ENCODE results near the gene KDM7A. TPM values are rescaled to one million over a fixed set of nuclear protein-coding genes. Genes with fewer than 3 reads are reported as not detected.

Gene KDM7A
- total RNA-seq, 1 donor from 2014 or later, result 7.6 TPM

- H3K4me1 Mint-ChIP-seq (ENCODE audit: low read depth), result peaks cover 14% of the 10 kb centered on the region
- H3K27me3 Mint-ChIP-seq (ENCODE audit: low read depth), result no peaks in the 10 kb centered on the region
- H3K9me3 Mint-ChIP-seq (ENCODE audit: low read depth), result peaks cover 5% of the 10 kb centered on the region
- no peak overlapping the region for H3K4me3 Mint-ChIP-seq (ENCODE audit: unreplicated experiment)
- DNase-seq (ENCODE audit: low spot score), result no peak
- TF ChIP-seq CTCF (IDR thresholded peaks at IDR 0.05), result no peak
- no peaks in the 10 kb centered on the region for H3K36me3 Mint-ChIP-seq (ENCODE audit: low read depth)
- no peak overlapping the region for H3K27ac Mint-ChIP-seq (ENCODE audit: unreplicated experiment)
Measured at GRCh38 chr7:140197938-140198337, 21.2 kb upstream of the KDM7A start.

GRCh38 chr7:140197218-140197890 is 20.6 kb upstream of the KDM7A start:
- Mint-ChIP-seq H3K27me3 (ENCODE audit: low read depth) (no peaks in the 10 kb centered on the region), H3K4me3 (ENCODE audit: unreplicated experiment) (no peak overlapping the region), H3K9me3 (ENCODE audit: low read depth) (peaks cover 5% of the 10 kb centered on the region), H3K4me1 (ENCODE audit: low read depth) (peaks cover 14% of the 10 kb centered on the region), H3K27ac (ENCODE audit: unreplicated experiment) (no peak overlapping the region), H3K36me3 (ENCODE audit: low read depth) (no peaks in the 10 kb centered on the region)
- TF ChIP-seq CTCF (IDR thresholded peaks at IDR 0.05), result no peak
- no peak for DNase-seq (ENCODE audit: low spot score)

GRCh38 chr7:140196361-140197217 is 19.8 kb upstream of the KDM7A start:
- H3K36me3 Mint-ChIP-seq (ENCODE audit: low read depth), result no peaks in the 10 kb centered on the region
- peaks cover 14% of the 10 kb centered on the region for H3K4me1 Mint-ChIP-seq (ENCODE audit: low read depth)
- no peak for DNase-seq (ENCODE audit: low spot score)
- no peaks in the 10 kb centered on the region for H3K27me3 Mint-ChIP-seq (ENCODE audit: low read depth)
- TF ChIP-seq CTCF (IDR thresholded peaks at IDR 0.05), result no peak
- no peak overlapping the region for H3K27ac Mint-ChIP-seq (ENCODE audit: unreplicated experiment)
- H3K4me3 Mint-ChIP-seq (ENCODE audit: unreplicated experiment), result no peak overlapping the region
- H3K9me3 Mint-ChIP-seq (ENCODE audit: low read depth), result peaks cover 5% of the 10 kb centered on the region

- peaks cover 4% of the 10 kb centered on the region for H3K27me3 Mint-ChIP-seq (ENCODE audit: low read depth)
- H3K4me1 Mint-ChIP-seq (ENCODE audit: low read depth), result peaks cover 14% of the 10 kb centered on the region
- H3K36me3 Mint-ChIP-seq (ENCODE audit: low read depth), result no peaks in the 10 kb centered on the region
- no peak overlapping the region for H3K27ac Mint-ChIP-seq (ENCODE audit: unreplicated experiment)
- TF ChIP-seq CTCF (IDR thresholded peaks at IDR 0.05), result no peak
- H3K9me3 Mint-ChIP-seq (ENCODE audit: low read depth), result peaks cover 5% of the 10 kb centered on the region
- no peak overlapping the region for H3K4me3 Mint-ChIP-seq (ENCODE audit: unreplicated experiment)
- DNase-seq (ENCODE audit: low spot score), result no peak
Measured at GRCh38 chr7:140195859-140196258, 19.1 kb upstream of the KDM7A start.

- H3K4me1 Mint-ChIP-seq (ENCODE audit: low read depth), result no peaks in the 10 kb centered on the region
- peaks cover 5% of the 10 kb centered on the region for H3K9me3 Mint-ChIP-seq (ENCODE audit: low read depth)
- H3K27ac Mint-ChIP-seq (ENCODE audit: unreplicated experiment), result no peak overlapping the region
- H3K27me3 Mint-ChIP-seq (ENCODE audit: low read depth), result peaks cover 15% of the 10 kb centered on the region
- no peaks in the 10 kb centered on the region for H3K36me3 Mint-ChIP-seq (ENCODE audit: low read depth)
- H3K4me3 Mint-ChIP-seq (ENCODE audit: unreplicated experiment), result no peak overlapping the region
- no peak for DNase-seq (ENCODE audit: low spot score)
- no peak for TF ChIP-seq CTCF (IDR thresholded peaks at IDR 0.05)
Measured at GRCh38 chr7:140192620-140193019, 15.8 kb upstream of the KDM7A start.

Measured in chondrocyte (in vitro differentiated cells).